H4 (cell line): ENCODE data around the gene SLC25A12. TPM values are rescaled to one million over a fixed set of nuclear protein-coding genes. Genes with fewer than 3 reads are reported as not detected.
"Not testable (repeated sequence)": the region's sequence is repeated elsewhere in the genome, so short reads cannot be mapped to it uniquely, and the experiment has no call there.

ENCODE experiments used
- DNase-seq: peaks from one replicate; pipeline ENCODE4 v3.0.0-alpha.2; 2015; ENCODE audit warnings: low spot score
- total RNA-seq: library from RNA; depleted of rRNA; stranded (reverse); fragments of >200 nt; shearing (Covaris generic); gene quantifications from 2 replicates; pipeline ENCODE4 v1.2.3, GENCODE V29; 2014; rRNA removed

The SLC25A12 gene
- total RNA-seq: 22.3 and 28.8 TPM in 2 replicates

GRCh38 chr2:171893824-171894611 lies at the start of gene SLC25A12:
Gene SLC25A12, minus strand, starts transcription at chr2:171894244. Its CDS starts 30 bp downstream, at chr2:171894214.
- DNase-seq: peak; percentile 57

- DNase-seq: no peak
Observed at GRCh38 chr2:171941316-171941699, 47.3 kb upstream of the SLC25A12 start.

DNA sequence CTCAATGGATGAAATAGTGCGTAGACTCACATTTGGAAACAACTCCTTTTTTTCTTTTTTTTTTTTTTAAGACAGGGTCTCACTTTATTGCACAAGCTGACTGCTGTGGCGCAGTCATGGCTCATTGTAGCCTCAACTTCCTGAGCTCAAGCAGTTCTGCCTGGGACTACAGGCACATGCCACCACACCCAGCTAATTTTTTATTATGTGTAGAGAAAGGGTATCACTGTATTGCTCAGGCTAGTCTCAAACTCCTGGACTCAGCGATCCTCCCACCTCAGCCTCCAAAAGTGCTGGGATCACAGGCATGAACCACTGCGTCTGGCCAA lies 45.7 kb upstream of the SLC25A12 start:
- DNase-seq: no peak

DNA sequence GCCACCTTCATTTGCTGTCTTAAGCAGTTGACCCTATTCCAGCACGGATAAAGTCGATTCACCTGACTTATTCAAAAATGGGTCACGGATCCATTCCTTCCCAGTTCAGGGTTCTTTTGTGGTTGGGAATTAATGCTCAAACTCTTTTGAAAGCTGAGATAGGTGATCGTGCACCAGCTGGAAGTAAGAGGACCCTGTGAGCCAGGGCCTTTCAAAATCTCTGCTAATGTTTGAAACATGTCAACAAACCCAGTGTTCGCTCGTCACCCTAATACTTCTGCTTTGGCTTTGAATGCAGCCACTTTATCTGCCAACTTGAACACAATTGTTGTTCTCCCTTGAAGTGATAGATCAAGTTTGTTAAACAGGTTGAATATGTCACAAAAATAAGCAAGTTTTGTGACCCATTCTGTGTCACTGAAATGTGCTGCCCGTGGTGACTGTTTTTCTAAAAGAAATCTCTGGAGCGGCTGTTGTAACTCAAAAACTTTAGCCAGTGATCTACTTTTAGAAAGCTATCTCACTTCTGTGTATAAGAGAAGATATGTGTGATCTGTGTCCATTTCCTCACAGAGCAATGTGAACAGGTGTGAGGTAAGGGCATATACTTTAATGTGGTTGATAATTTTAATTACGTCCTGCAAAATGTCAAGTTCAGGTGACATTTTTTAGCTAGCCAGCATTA lies 45.2 kb upstream of the SLC25A12 start:
- DNase-seq: no peak

DNA sequence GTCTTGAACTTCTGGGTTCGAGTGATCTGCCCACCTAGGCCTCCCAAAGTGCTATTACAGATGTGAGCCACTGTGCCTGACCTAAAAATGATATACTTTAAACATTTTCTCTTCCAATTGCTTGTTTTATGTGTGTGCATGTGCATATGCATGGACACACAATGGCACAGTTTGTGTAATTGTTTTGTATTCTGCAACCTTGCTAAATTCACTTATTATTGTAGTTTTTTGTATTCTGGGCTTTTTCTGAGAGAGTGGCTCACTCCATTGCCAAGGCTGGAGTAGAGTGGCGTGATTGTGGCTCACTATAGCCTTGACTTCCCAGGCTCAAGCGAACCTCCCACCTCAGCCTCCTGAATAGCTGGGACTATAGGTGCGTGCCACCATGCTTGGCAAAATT lies 36.3 kb upstream of the SLC25A12 start:
- DNase-seq: no peak

- no peak for DNase-seq
Observed at GRCh38 chr2:171924170-171924942, 30.3 kb upstream of the SLC25A12 start.

DNA sequence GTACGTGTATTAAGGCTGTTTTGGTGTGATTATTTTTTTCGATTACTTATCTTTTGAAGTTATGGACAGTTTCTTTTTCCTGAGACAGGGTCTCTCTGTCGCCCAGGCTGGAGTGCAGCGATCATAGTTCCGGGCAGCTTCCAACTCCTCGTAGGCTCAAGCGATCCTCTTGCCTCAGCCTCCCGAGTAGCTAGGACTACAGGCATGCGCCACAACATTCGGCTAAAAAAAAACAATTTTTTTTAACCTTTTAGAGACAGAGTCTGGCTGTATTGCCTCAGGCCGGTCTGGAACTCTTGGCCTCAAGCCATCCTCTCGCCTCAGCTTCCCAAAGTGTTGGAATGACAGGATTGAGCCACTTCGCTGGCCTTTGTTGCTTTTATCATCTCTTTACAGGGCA lies 29.2 kb upstream of the SLC25A12 start:
- DNase-seq: peak; percentile 5

DNA sequence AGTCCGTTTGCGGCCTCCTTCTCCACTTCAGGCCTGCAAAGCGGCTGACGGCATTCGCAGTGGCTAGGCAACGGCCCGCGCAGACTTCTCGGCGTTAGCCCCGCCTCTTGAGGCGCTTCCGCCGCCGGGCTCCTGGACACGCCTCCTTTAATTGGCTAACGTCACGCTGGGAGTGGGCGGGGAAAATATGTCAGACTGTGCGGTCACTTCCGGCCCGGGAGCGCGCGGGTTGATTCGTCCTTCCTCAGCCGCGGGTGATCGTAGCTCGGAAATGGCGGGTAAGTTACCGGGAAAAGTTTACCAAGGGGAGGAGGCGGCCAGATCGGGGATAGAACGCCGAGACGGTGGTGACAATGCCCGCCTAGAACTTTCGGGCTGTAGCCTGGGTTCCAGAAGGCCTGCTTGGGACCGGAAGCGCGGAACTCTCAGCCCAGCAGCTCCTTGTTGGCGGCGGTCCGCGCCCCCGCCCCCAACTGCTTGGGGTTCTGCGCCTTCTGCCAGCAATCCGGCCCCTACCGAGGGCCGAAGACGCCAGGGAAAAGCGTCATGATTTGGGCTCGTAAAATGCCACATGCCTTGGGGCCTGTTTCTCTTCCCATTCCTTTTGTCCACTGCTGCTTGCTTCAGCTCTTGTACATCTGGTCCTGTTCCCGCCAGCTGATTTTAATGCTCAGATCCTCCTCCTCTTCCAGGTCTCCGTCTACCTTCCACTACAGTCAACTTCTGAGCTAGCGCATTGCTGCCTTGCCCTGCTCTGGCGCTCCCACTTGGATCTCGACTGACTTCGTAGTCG lies 28.4 kb upstream of the SLC25A12 start, which contains the start of gene HAT1:
Gene HAT1 (plus strand): TSS at position 232 of the 793 bp plus-strand sequence. CDS start 40 bp downstream, at position 272.
- DNase-seq: peak; percentile 93

GRCh38 chr2:171921970-171922229 lies 27.9 kb upstream of the SLC25A12 start:
- no peak for DNase-seq

GRCh38 chr2:171919453-171919852 lies 25.4 kb upstream of the SLC25A12 start:
- no peak for DNase-seq

- no peak for DNase-seq
Observed at GRCh38 chr2:171913517-171913916, 19.5 kb upstream of the SLC25A12 start.

GRCh38 chr2:171910494-171910893 lies 16.4 kb upstream of the SLC25A12 start:
- DNase-seq: no peak

- no peak for DNase-seq
Observed at GRCh38 chr2:171909266-171909665, 15.2 kb upstream of the SLC25A12 start.

- no peak for DNase-seq
Observed at GRCh38 chr2:171908235-171908634, 14.2 kb upstream of the SLC25A12 start.

DNA sequence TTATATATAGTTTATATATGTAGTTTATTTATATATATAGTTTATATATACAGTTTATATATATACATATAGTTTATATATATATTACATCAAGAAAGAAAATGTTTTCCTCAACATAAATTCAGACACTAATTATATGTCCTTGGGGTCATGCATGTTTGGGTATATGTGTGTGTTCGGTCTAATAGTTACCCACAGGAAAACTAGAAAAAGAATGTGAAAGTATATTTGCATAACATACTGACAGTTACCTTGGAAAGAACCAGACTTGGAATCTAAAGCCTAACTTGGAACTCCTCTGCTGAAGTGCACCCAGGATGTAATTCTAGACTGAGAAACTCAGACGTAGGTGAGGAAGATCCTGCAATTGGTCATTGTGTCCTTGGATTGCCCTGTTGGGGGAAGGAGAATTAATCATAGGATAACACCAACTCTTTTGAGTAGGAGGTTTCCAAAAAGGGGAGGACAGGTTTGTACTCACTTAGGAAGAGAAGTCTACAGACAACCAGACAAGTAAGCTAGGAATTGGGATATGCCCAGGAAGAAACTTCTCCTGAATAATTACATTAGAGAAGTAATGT lies 8.9 kb upstream of the SLC25A12 start:
- DNase-seq: no peak

DNA sequence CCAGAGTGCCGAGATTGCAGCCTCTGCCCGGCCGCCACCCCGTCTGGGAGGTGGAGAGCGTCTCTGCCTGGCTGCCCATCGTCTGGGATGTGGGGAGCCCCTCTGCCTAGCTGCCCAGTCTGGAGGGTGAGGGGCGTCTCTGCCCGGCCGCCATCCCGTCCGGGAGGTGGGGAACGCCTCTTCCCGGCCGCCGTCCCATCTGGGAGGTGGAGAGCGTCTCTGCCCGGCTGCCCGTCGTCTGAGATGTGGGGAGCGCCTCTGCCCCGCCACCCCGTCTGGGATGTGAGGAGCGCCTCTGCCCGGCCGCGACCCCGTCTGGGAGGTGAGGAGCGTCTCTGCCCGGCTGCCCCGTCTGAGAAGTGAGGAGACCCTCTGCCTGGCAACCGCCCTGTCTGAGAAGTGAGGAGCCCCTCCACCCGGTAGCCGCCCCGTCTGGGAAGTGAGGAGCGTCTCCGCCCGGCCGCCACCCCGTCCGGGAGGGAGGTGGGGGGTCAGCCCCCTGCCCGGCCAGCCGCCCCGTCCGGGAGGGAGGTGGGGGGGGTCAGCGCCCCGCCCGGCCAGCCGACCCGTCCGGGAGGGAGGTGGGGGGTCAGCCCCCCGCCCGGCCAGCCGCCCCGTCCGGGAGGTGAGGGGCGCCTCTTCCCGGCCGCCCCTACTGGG lies 5.7 kb upstream of the SLC25A12 start:
- DNase-seq: not testable (repeated sequence)

- DNase-seq: no peak
Observed at GRCh38 chr2:171895786-171896185, 1.7 kb upstream of the SLC25A12 start.

DNA sequence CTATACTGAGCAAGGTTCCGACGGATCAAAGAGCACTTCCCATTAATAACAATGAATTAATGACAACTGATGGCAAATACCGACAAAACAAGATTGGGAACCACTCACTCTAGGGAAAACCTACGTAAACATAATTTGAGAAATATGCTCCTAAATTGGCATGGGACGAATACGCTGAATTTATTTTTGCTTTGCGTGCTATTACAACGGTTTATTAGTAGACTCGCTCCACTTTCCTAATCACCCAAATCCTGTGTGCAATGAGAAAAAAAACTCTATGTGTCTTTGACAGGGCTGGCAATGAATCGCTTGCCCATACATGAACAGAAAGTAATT lies 536 bp upstream of the SLC25A12 start:
- DNase-seq: no peak

- DNase-seq: no peak
Observed at GRCh38 chr2:171893196-171893823, 734 bp downstream of the SLC25A12 start.

DNA sequence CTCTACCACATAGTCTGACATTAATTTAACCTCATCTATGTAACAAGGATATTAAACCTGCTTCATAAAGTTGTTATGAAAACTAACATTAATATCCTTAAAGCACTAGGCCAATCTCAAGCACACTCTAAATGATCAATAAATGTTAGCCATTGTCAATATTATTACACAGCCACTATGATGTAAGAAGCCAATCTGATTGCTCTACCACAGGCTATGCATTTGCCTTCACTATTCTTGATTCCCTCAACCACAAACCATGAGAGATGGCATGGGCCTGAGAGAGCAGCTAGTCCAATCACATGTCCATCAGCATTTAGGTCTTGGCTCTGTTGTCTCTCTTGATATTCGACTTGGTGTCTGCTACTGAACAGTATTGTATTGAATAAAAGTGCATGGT lies 4.2 kb downstream of the SLC25A12 start:
- no peak for DNase-seq

DNA sequence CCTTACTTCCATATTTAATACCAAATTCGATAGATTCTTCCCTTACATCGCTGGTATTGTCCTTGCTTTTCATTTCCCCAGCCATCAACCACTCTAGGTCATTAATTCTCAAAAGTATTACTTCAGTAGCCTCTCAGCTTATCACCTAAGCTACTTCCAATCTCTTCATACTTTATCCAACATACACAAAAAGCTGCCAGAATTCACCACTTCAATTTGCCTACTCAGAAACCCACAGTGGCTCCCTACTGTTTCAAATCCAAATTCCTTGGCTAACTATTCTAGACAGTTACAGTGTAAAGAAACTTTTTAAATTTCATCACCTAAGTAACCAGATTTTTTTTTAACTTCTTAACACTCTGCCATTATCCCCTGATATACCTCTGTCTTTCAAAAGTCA lies 4.7 kb downstream of the SLC25A12 start:
- no peak for DNase-seq
